Measurements from ENCODE around the gene DOC2B. TPM values are rescaled to one million over a fixed set of nuclear protein-coding genes. Genes with fewer than 3 reads are reported as not detected.

DOC2B gene
- total and polyA plus RNA-seq, 2 of the 8 experiments (the other 6 are each of a cell fraction or from before 2014, with no cell fraction given): 1.3 to 3.3 TPM

- no peaks in the 10 kb centered on the region for H4K20me1 ChIP-seq (replicated peaks in 1 of 2; ENCODE audit: control insufficient read depth in 1 of 2, insufficient read depth in 2 of 2, low read length in 2 of 2)
- CTCF ChIA-PET (ENCODE audit: partially characterized antibody): no interaction called here
- H3K4me3 ChIP-seq (ENCODE audit: extremely low read depth in 1 of 4, insufficient read depth in 2 of 4, low read depth in 3 of 4, low read length in 4 of 4): no peak overlapping the region
- H2AFZ ChIP-seq (ENCODE audit: low read length): no peak overlapping the region
- no peak overlapping the region for H2BK20ac ChIP-seq (ENCODE audit: low read length)
- H3K23ac ChIP-seq (ENCODE audit: insufficient read length): no peak overlapping the region
- no peak overlapping the region for H2BK12ac ChIP-seq (ENCODE audit: low read depth, low read length)
- no peak overlapping the region for H3K4ac ChIP-seq (replicated peaks; ENCODE audit: insufficient read length, low read depth, low read length)
- POLR2A ChIA-PET (ENCODE audit: partially characterized antibody): interaction anchor here (3.0 kb wide), 1 partner anchor 87 kb away, joined by 8 read pairs; no protein-coding TSS in a partner anchor
- no peak overlapping the region for H2AK5ac ChIP-seq (ENCODE audit: low read depth, low read length)
- H3K27me3 ChIP-seq (replicated peaks in 1 of 4; ENCODE audit: control insufficient read depth in 3 of 4, extremely low read depth in 1 of 4, insufficient read depth in 3 of 4, low read length in 3 of 4): peaks cover 0 to 7% (median 4%) of the 10 kb centered on the region in 4 experiments; a peak in 3 of 7 replicates
- peaks cover 4 to 9% of the 10 kb centered on the region in 2 experiments; a peak in 2 of 4 replicates for H3K9me3 ChIP-seq (ENCODE audit: insufficient read depth in 2 of 2, low read depth in 1 of 2, low read length in 1 of 2)
- H4K91ac ChIP-seq (replicated peaks; ENCODE audit: insufficient read length, low read length): no peak overlapping the region
- WGBS, 2 experiments (ENCODE audit: extremely low coverage in 1 of 2, insufficient coverage in 1 of 2, insufficient read length in 1 of 2, insufficient replicate concordance in 2 of 2, low coverage in 1 of 2, low lambda C conversion rate in 2 of 2, missing lambda C conversion rate in 1 of 2): 81 to 100% methylated on average over 2 to 8 of the region's 11 CpGs
- no peak overlapping the region for H3K18ac ChIP-seq (ENCODE audit: extremely low read depth, low read length)
- FAIRE-seq (no peak), DNase-seq (ENCODE audit: low read depth in 1 of 2, low spot score in 2 of 2) (no peak)
- no peaks in the 10 kb centered on the region for H3K23me2 ChIP-seq (ENCODE audit: low read depth, low read length)
- H3K36me3 ChIP-seq (ENCODE audit: control insufficient read depth in 2 of 4, insufficient read depth in 4 of 4, low read length in 3 of 4): no peaks in the 10 kb centered on the region
- H2BK120ac ChIP-seq (replicated peaks; ENCODE audit: low read depth, low read length): no peak overlapping the region
- H3K9ac ChIP-seq (replicated peaks in 1 of 4; ENCODE audit: extremely low read depth in 1 of 4, low read depth in 3 of 4, low read length in 3 of 4): no peak overlapping the region
- H2BK5ac ChIP-seq (ENCODE audit: low read depth, low read length): no peak overlapping the region
- H3K79me1 ChIP-seq (ENCODE audit: low read depth, low read length): no peaks in the 10 kb centered on the region; the same call in 1 of the 2 replicates
- H3K27ac ChIP-seq (ENCODE audit: low read depth, low read length): no peak overlapping the region
- no peak for TF ChIP-seq CREB1 (IDR thresholded peaks at IDR 0.05)
- TF ChIP-seq JUND (IDR thresholded peaks at IDR 0.05; ENCODE audit: low read length): no peak
- no peak for TF ChIP-seq SP1 (IDR thresholded peaks at IDR 0.05; ENCODE audit: low read depth, low read length)
- TF ChIP-seq NRF1 (IDR thresholded peaks at IDR 0.05; ENCODE audit: low read depth, low read length): no peak
- no peak for TF ChIP-seq RXRA (IDR thresholded peaks at IDR 0.05; ENCODE audit: insufficient read depth, low read depth, low read length)
- no peak for TF ChIP-seq SIRT6 (IDR thresholded peaks at IDR 0.05; ENCODE audit: low read length)
- TF ChIP-seq SAP30 (IDR thresholded peaks at IDR 0.05; ENCODE audit: insufficient read depth, insufficient replicate concordance, low read length): no peak
- TF ChIP-seq SRF (IDR thresholded peaks at IDR 0.05; ENCODE audit: low read depth, low read length): no peak
- TF ChIP-seq CTBP2 (IDR thresholded peaks at IDR 0.05; ENCODE audit: borderline replicate concordance, insufficient read depth, insufficient read length, low read length): no peak
- no peak for TF ChIP-seq POU5F1 (IDR thresholded peaks at IDR 0.05; ENCODE audit: low read depth, low read length)
- TF ChIP-seq TBP (IDR thresholded peaks at IDR 0.05; ENCODE audit: low read depth, low read length): no peak
- no peak for TF ChIP-seq USF2 (IDR thresholded peaks at IDR 0.05; ENCODE audit: low read length)
- no peak overlapping the region for H3K56ac ChIP-seq (replicated peaks; ENCODE audit: insufficient read length, low read depth, low read length)
- no peak overlapping the region for H4K5ac ChIP-seq (ENCODE audit: insufficient read length, low read depth, low read length)
- peaks cover 0 to 17% (median 8%) of the 10 kb centered on the region in 4 experiments; a peak in 6 of 7 replicates for H3K4me1 ChIP-seq (replicated peaks in 1 of 4; ENCODE audit: control insufficient read depth in 3 of 4, insufficient read depth in 4 of 4, low read length in 3 of 4)
- no peak overlapping the region for H2BK15ac ChIP-seq (ENCODE audit: low read length)
- no peak overlapping the region for H3K4me2 ChIP-seq (ENCODE audit: insufficient read depth in 1 of 2, low read depth in 2 of 2, low read length in 2 of 2)
- no peak overlapping the region for H4K8ac ChIP-seq (ENCODE audit: extremely low read depth, insufficient read depth, low read length)
- no peak overlapping the region for H3K14ac ChIP-seq (ENCODE audit: insufficient read length)
- no peaks in the 10 kb centered on the region for H3K79me2 ChIP-seq (ENCODE audit: control insufficient read depth in 1 of 2, insufficient read depth in 2 of 2, low read length in 2 of 2)
These were observed 23.1 kb upstream of the DOC2B start for GRCh38 chr17:204427-205147.

Data from H1 (cell line).